ENCODE results near the gene MYLK4.
A peak's percentile ranks its signal among the peaks of the same experiment; 100 is the strongest.
"Not testable (repeated sequence)": the region's sequence is repeated elsewhere in the genome, so short reads cannot be mapped to it uniquely, and the experiment has no call there.

The MYLK4 gene

GRCh38 chr6:2777249-2777648 lies 26.5 kb upstream of the MYLK4 start:
- no peak for DNase-seq (ENCODE audit: low read depth)

GRCh38 chr6:2775003-2775402 lies 24.3 kb upstream of the MYLK4 start:
- no peak for DNase-seq (ENCODE audit: low read depth)

GRCh38 chr6:2773449-2773848 lies 22.7 kb upstream of the MYLK4 start:
- DNase-seq (ENCODE audit: low read depth): no peak

GRCh38 chr6:2772840-2773239 lies 22.1 kb upstream of the MYLK4 start:
- DNase-seq (ENCODE audit: low read depth): no peak

- DNase-seq (ENCODE audit: low read depth): no peak
These were observed 20.4 kb upstream of the MYLK4 start for GRCh38 chr6:2771079-2771478.

- DNase-seq (ENCODE audit: low read depth): no peak
These were observed 19.4 kb upstream of the MYLK4 start for GRCh38 chr6:2770171-2770570.

GRCh38 chr6:2768696-2769095 lies 18.0 kb upstream of the MYLK4 start:
- DNase-seq (ENCODE audit: low read depth): no peak

GRCh38 chr6:2767657-2768524 lies 17.2 kb upstream of the MYLK4 start:
- DNase-seq (ENCODE audit: low read depth): no peak

- DNase-seq (ENCODE audit: low read depth): no peak
These were observed 16.3 kb upstream of the MYLK4 start for GRCh38 chr6:2766767-2767656.

- peak; percentile 12 for DNase-seq (ENCODE audit: low read depth)
These were observed 15.4 kb upstream of the MYLK4 start for GRCh38 chr6:2765896-2766766.

- DNase-seq (ENCODE audit: low read depth): peak; percentile 94
These were observed 14.6 kb upstream of the MYLK4 start, which contains the start of gene WRNIP1 for GRCh38 chr6:2765166-2765895. TSS of gene WRNIP1 (plus strand) at chr6:2765393. CDS start at chr6:2765623, 230 bp downstream.

GRCh38 chr6:2764610-2765165 lies 14.0 kb upstream of the MYLK4 start:
- peak; percentile 26 for DNase-seq (ENCODE audit: low read depth)

- DNase-seq (ENCODE audit: low read depth): no peak
These were observed 13.3 kb upstream of the MYLK4 start for GRCh38 chr6:2763876-2764540.

- DNase-seq (ENCODE audit: low read depth): no peak
These were observed 12.7 kb upstream of the MYLK4 start for GRCh38 chr6:2763345-2763841.

GRCh38 chr6:2762868-2763267 lies 12.1 kb upstream of the MYLK4 start:
- not testable (repeated sequence) for DNase-seq (ENCODE audit: low read depth)

- no peak for DNase-seq (ENCODE audit: low read depth)
These were observed 10.4 kb upstream of the MYLK4 start for GRCh38 chr6:2760882-2761842.

- DNase-seq (ENCODE audit: low read depth): no peak
These were observed 8.3 kb upstream of the MYLK4 start for GRCh38 chr6:2758980-2759379.

- no peak for DNase-seq (ENCODE audit: low read depth)
These were observed 6.0 kb upstream of the MYLK4 start for GRCh38 chr6:2756687-2757224.

- no peak for DNase-seq (ENCODE audit: low read depth)
These were observed 5.5 kb upstream of the MYLK4 start for GRCh38 chr6:2756241-2756640.

Measured in activated gamma-delta T cell treated with anti-CD3 and anti-CD28 coated beads, Interleukin-2, amount 50 U/mL, for 16 hours (primary cell).